SK-N-SH treated with all-trans-retinoic acid at 6 μM for 48 hours (cell line): ENCODE results near the gene MEP1A.

Experiments
- PPARA ChIP-seq: fragments of 250-450 bp; sonication (Bioruptor Pico); IDR thresholded peaks from 2 replicates; pipeline ENCODE4 v1.5.0; 2020; ENCODE audit warnings: mild to moderate bottlenecking, borderline replicate concordance
- ZFP3 ChIP-seq: fragments of 250-450 bp; sonication (Bioruptor Pico); IDR thresholded peaks from 2 replicates; pipeline ENCODE4 v1.5.0; 2020; ENCODE audit warnings: mild to moderate bottlenecking, moderate library complexity
- ZNF565 ChIP-seq: fragments of 450-650 bp; formaldehyde crosslinking; conservative IDR thresholded peaks from 2 replicates; pipeline ENCODE4 v1.5.0; 2020; ENCODE audit warnings: low read depth, mild to moderate bottlenecking, moderate library complexity

GRCh38 chr6:46848684-46849360 lies 55.6 kb downstream of the MEP1A start:
- TF ChIP-seq ZFP3 (CRISPR knock-in tag) (no peak), PPARA (no peak), ZNF565 (CRISPR knock-in tag) (no peak)
